ENCODE results near the gene CCDC81. TPM values are rescaled to one million over a fixed set of nuclear protein-coding genes. Genes with fewer than 3 reads are reported as not detected.

CCDC81 gene
- total RNA-seq, 1 experiment from 2014 or later, result 1.1 TPM

GRCh38 chr11:86440843-86441242, 66.2 kb downstream of the CCDC81 start:
- intact Hi-C loops (cut with micrococcal nuclease; ENCODE audit: unreplicated experiment), result no loop called here
- Histone ChIP-seq H3K36me3 (ENCODE audit: insufficient read depth, low read length, poor library complexity, severe bottlenecking) (no peaks in the 10 kb centered on the region), H3K4me3 (ENCODE audit: low read depth, low read length, poor library complexity, severe bottlenecking) (no peak overlapping the region), H3K4me1 (ENCODE audit: insufficient read depth, low read length, poor library complexity, severe bottlenecking) (peaks cover 20% of the 10 kb centered on the region), H3K9me3 (ENCODE audit: low read depth, low read length, poor library complexity, severe bottlenecking) (no peaks in the 10 kb centered on the region), H3K27ac (ENCODE audit: low read depth, low read length, poor library complexity, severe bottlenecking) (no peak overlapping the region), H3K27me3 (replicated peaks; ENCODE audit: insufficient read depth, low read depth, low read length, poor library complexity) (no peaks in the 10 kb centered on the region)
- DNase-seq (ENCODE audit: low spot score), result no peak
- POLR2A ChIA-PET (ENCODE audit: low non-redundant PET), result no interaction called here
- TF ChIP-seq EZH2 (IDR thresholded peaks at IDR 0.05; ENCODE audit: borderline replicate concordance, low read depth, low read length, poor library complexity, severe bottlenecking) (no peak), CTCF (conservative IDR thresholded peaks at IDR 0.05; ENCODE audit: low read depth, low read length) (no peak)
- no TSS peak for BruUV-seq (replicated peaks)
- CTCF ChIA-PET, result no interaction called here

- no peaks in the 10 kb centered on the region for H3K9me3 ChIP-seq (ENCODE audit: low read depth, low read length, poor library complexity, severe bottlenecking)
- no peaks in the 10 kb centered on the region for H3K27me3 ChIP-seq (replicated peaks; ENCODE audit: insufficient read depth, low read depth, low read length, poor library complexity)
- no TSS peak for BruUV-seq (replicated peaks)
- no peak for TF ChIP-seq CTCF (conservative IDR thresholded peaks at IDR 0.05; ENCODE audit: low read depth, low read length)
- H3K4me1 ChIP-seq (ENCODE audit: insufficient read depth, low read length, poor library complexity, severe bottlenecking), result peaks cover 20% of the 10 kb centered on the region
- POLR2A ChIA-PET (ENCODE audit: low non-redundant PET), result no interaction called here
- H3K4me3 ChIP-seq (ENCODE audit: low read depth, low read length, poor library complexity, severe bottlenecking), result no peak overlapping the region
- no peaks in the 10 kb centered on the region for H3K36me3 ChIP-seq (ENCODE audit: insufficient read depth, low read length, poor library complexity, severe bottlenecking)
- CTCF ChIA-PET, result no interaction called here
- H3K27ac ChIP-seq (ENCODE audit: low read depth, low read length, poor library complexity, severe bottlenecking), result no peak overlapping the region
- intact Hi-C loops (cut with micrococcal nuclease; ENCODE audit: unreplicated experiment), result no loop called here
- DNase-seq (ENCODE audit: low spot score), result no peak
These were observed 67.7 kb downstream of the CCDC81 start for GRCh38 chr11:86442420-86442819.

- no peaks in the 10 kb centered on the region for H3K36me3 ChIP-seq (ENCODE audit: insufficient read depth, low read length, poor library complexity, severe bottlenecking)
- H3K9me3 ChIP-seq (ENCODE audit: low read depth, low read length, poor library complexity, severe bottlenecking), result no peaks in the 10 kb centered on the region
- TF ChIP-seq EZH2 (IDR thresholded peaks at IDR 0.05; ENCODE audit: borderline replicate concordance, low read depth, low read length, poor library complexity, severe bottlenecking) (no peak), CTCF (conservative IDR thresholded peaks at IDR 0.05; ENCODE audit: low read depth, low read length) (no peak)
- H3K4me3 ChIP-seq (ENCODE audit: low read depth, low read length, poor library complexity, severe bottlenecking), result no peak overlapping the region
- BruUV-seq (replicated peaks), result no TSS peak
- H3K27me3 ChIP-seq (replicated peaks; ENCODE audit: insufficient read depth, low read depth, low read length, poor library complexity), result no peaks in the 10 kb centered on the region
- ChIA-PET POLR2A (ENCODE audit: low non-redundant PET) (no interaction called here), CTCF (no interaction called here)
- intact Hi-C loops (cut with micrococcal nuclease; ENCODE audit: unreplicated experiment), result no loop called here
- no peak for DNase-seq (ENCODE audit: low spot score)
- H3K4me1 ChIP-seq (ENCODE audit: insufficient read depth, low read length, poor library complexity, severe bottlenecking), result peaks cover 20% of the 10 kb centered on the region
- H3K27ac ChIP-seq (ENCODE audit: low read depth, low read length, poor library complexity, severe bottlenecking), result no peak overlapping the region
These were observed 68.1 kb downstream of the CCDC81 start for GRCh38 chr11:86442827-86443226.
